PC-3 (cell line): Measurements from ENCODE around the gene RNF2.

Source experiments
- CTCF ChIP-seq: fragments of 300-600 bp; sonication (generic); conservative IDR thresholded peaks from 2 replicates; pipeline ENCODE4 v1.5.1; 2017; ENCODE audit warnings: antibody characterized with exemption, low read depth, mild to moderate bottlenecking, low read length
- EZH2 ChIP-seq: fragments of 300-600 bp; sonication (generic); IDR thresholded peaks from one replicate; pipeline ENCODE4 v1.6.1; 2017; ENCODE audit warnings: antibody characterized with exemption, mild to moderate bottlenecking, low read length; ENCODE audit not compliant: unreplicated experiment
- EZH2phosphoT487 ChIP-seq: fragments of 300-600 bp; sonication (generic); IDR thresholded peaks from 2 replicates; pipeline ENCODE4 v1.6.1; 2018; ENCODE audit warnings: mild to moderate bottlenecking, antibody characterized with exemption, low read length, borderline replicate concordance

DNA sequence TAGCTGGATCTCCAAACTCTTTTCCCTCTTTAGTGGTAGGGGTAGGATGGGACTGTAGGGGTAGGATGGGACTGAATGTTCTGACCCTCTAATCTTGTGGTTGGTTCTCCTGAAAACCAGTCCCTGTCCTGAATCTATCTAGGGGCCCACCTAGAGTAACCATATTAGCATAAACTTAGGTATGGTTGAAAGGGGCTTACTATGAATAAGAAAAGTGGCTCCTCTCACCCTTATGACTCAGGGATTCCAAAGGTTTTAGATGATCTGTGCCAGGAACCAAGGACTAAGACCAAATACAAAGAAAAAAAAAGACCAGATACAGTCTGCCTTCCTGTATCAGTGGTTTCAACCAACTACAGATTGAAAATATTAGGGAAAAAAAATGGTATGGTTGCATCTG, 28.9 kb downstream of the RNF2 start:
- TF ChIP-seq CTCF: no peak
- no peak for TF ChIP-seq EZH2
- TF ChIP-seq EZH2phosphoT487: no peak
